Neural cell (in vitro differentiated cells): ENCODE data around the gene XCR1. TPM values are rescaled to one million over a fixed set of nuclear protein-coding genes. Genes with fewer than 3 reads are reported as not detected.

Experiments used
- H2AFZ ChIP-seq: fragments of 200-600, 300-800 bp; sonication (generic), shearing (Covaris generic); 2 replicates; pipeline ENCODE4 v1.6.0; 2014; ENCODE audit warnings: low read depth, mild to moderate bottlenecking, antibody characterized with exemption, low read length, moderate library complexity
- H3F3A ChIP-seq: fragments of 200-600 bp; shearing (Covaris generic); 2 replicates; pipeline ENCODE4 v1.6.1; 2016; ENCODE audit warnings: mild to moderate bottlenecking, moderate library complexity, mixed read lengths, antibody characterized with exemption, low read length; ENCODE audit not compliant: insufficient read depth, poor library complexity, severe bottlenecking
- H3K27ac ChIP-seq: fragments of 200-600, 300-800 bp; sonication (generic), shearing (Covaris generic); 2 replicates; pipeline ENCODE4 v1.5.1; 2014; ENCODE audit warnings: mild to moderate bottlenecking, low read length, moderate library complexity
- H3K27me3 ChIP-seq: fragments of 300-800, 200-600 bp; sonication (generic), shearing (Covaris generic); 2 replicates; pipeline ENCODE4 v1.6.0; 2014; ENCODE audit warnings: mild to moderate bottlenecking, low read depth, low read length, moderate library complexity; ENCODE audit not compliant: insufficient read depth
- H3K36me3 ChIP-seq: fragments of 300-800, 200-600 bp; sonication (generic), shearing (Covaris generic); 2 replicates; pipeline ENCODE4 v1.5.1; 2014; ENCODE audit warnings: mild to moderate bottlenecking, antibody characterized with exemption, low read length, moderate library complexity; ENCODE audit not compliant: insufficient read depth
- H3K4me2 ChIP-seq: fragments of 300-800, 200-600 bp; sonication (generic), shearing (Covaris generic); 2 replicates; pipeline ENCODE4 v1.6.0; 2014; ENCODE audit warnings: mild to moderate bottlenecking, low read length
- H3K4me3 ChIP-seq: fragments of 300-800, 200-600 bp; sonication (generic), shearing (Covaris generic); 2 replicates; pipeline ENCODE4 v1.5.1; 2014; ENCODE audit warnings: mild to moderate bottlenecking, low read length, moderate library complexity
- H3K79me2 ChIP-seq: fragments of 200-600 bp; shearing (Covaris generic); replicated peaks from 2 replicates; pipeline ENCODE4 v1.6.0; 2014; ENCODE audit warnings: mild to moderate bottlenecking, low read length, moderate library complexity; ENCODE audit not compliant: insufficient read depth
- H3K9ac ChIP-seq: fragments of 300-800, 200-600 bp; sonication (generic), shearing (Covaris generic); 2 replicates; pipeline ENCODE4 v1.6.1; 2016; ENCODE audit warnings: mild to moderate bottlenecking, low read length, mixed read lengths
- H3K9me2 ChIP-seq: fragments of 200-600 bp; shearing (Covaris generic); 2 replicates; pipeline ENCODE4 v1.6.1; 2016; ENCODE audit warnings: mild to moderate bottlenecking, low read length, mixed read lengths; ENCODE audit not compliant: insufficient read depth
- H3K9me3 ChIP-seq: fragments of 200-600, 300-800 bp; sonication (generic), shearing (Covaris generic); 2 replicates; pipeline ENCODE4 v1.6.1; 2016; ENCODE audit warnings: mild to moderate bottlenecking, mixed run types, low read length, moderate library complexity, mixed read lengths
- H4K20me1 ChIP-seq: fragments of 200-600 bp; shearing (Covaris generic); 2 replicates; pipeline ENCODE4 v1.6.1; 2016; ENCODE audit warnings: mild to moderate bottlenecking, mixed run types; ENCODE audit not compliant: insufficient read depth
- EP300 ChIP-seq: fragments of 450-650 bp; conservative IDR thresholded peaks from 2 replicates; pipeline ENCODE4 v1.6.1; 2014; ENCODE audit warnings: antibody characterized with exemption, mild to moderate bottlenecking, moderate library complexity; ENCODE audit not compliant: poor library complexity, severe bottlenecking
- EZH2 ChIP-seq: fragments of 200-600, 300-800 bp; shearing (Covaris generic), sonication (generic); IDR thresholded peaks from 2 replicates; pipeline ENCODE4 v1.6.1; 2014; ENCODE audit warnings: antibody characterized with exemption, low read length, borderline replicate concordance, mild to moderate bottlenecking; ENCODE audit not compliant: insufficient read depth, poor library complexity, severe bottlenecking
- MXI1 ChIP-seq: fragments of 450-650 bp; conservative IDR thresholded peaks from 2 replicates; pipeline ENCODE4 v1.6.1; 2014; ENCODE audit warnings: antibody characterized with exemption, mild to moderate bottlenecking; ENCODE audit not compliant: poor library complexity, severe bottlenecking
- POLR2AphosphoS5 ChIP-seq: IDR thresholded peaks from 2 replicates; pipeline ENCODE4 v1.6.1; 2012
- RAD21 ChIP-seq: fragments of 450-650 bp; conservative IDR thresholded peaks from 2 replicates; pipeline ENCODE4 v1.6.1; 2014; ENCODE audit warnings: antibody characterized with exemption, mild to moderate bottlenecking, moderate library complexity
- REST ChIP-seq: IDR thresholded peaks from 2 replicates; pipeline ENCODE4 v1.6.1; 2012; ENCODE audit warnings: borderline replicate concordance
- SMC3 ChIP-seq: fragments of 450-650 bp; conservative IDR thresholded peaks from 2 replicates; pipeline ENCODE4 v1.6.1; 2014; ENCODE audit warnings: antibody characterized with exemption, mild to moderate bottlenecking, moderate library complexity; ENCODE audit not compliant: poor library complexity
- TAF1 ChIP-seq: IDR thresholded peaks from 2 replicates; pipeline ENCODE4 v1.6.1; 2012; ENCODE audit warnings: low read depth
- polyA plus RNA-seq: library from polyadenylated mRNA; depleted of rRNA; stranded (reverse); fragments of >200 nt; gene quantifications from 2 replicates; pipeline ENCODE4 v1.2.3, GENCODE V29; 2014
- TF ChIP-seq, protein P1 (sequence below): fragments of 450-650 bp; IDR thresholded peaks from 2 replicates; pipeline ENCODE4 v1.5.1; 2014; ENCODE audit warnings: antibody characterized with exemption, mild to moderate bottlenecking, moderate library complexity; ENCODE audit not compliant: poor library complexity, severe bottlenecking

The XCR1 gene
- polyA plus RNA-seq, 1 donor from 2014 or later: not detected

- H3K4me3 ChIP-seq: no peak overlapping the region
- H3F3A ChIP-seq: no peaks in the 10 kb centered on the region
- no peaks in the 10 kb centered on the region for H3K9me3 ChIP-seq
- no peaks in the 10 kb centered on the region for H3K79me2 ChIP-seq
- no peaks in the 10 kb centered on the region for H3K36me3 ChIP-seq
- H2AFZ ChIP-seq: no peak overlapping the region
- TF ChIP-seq TAF1 (no peak), EP300 (no peak), REST (no peak), POLR2AphosphoS5 (no peak), SMC3 (no peak), EZH2 (no peak), RAD21 (no peak), MXI1 (no peak)
- TF ChIP-seq, protein P1, sequence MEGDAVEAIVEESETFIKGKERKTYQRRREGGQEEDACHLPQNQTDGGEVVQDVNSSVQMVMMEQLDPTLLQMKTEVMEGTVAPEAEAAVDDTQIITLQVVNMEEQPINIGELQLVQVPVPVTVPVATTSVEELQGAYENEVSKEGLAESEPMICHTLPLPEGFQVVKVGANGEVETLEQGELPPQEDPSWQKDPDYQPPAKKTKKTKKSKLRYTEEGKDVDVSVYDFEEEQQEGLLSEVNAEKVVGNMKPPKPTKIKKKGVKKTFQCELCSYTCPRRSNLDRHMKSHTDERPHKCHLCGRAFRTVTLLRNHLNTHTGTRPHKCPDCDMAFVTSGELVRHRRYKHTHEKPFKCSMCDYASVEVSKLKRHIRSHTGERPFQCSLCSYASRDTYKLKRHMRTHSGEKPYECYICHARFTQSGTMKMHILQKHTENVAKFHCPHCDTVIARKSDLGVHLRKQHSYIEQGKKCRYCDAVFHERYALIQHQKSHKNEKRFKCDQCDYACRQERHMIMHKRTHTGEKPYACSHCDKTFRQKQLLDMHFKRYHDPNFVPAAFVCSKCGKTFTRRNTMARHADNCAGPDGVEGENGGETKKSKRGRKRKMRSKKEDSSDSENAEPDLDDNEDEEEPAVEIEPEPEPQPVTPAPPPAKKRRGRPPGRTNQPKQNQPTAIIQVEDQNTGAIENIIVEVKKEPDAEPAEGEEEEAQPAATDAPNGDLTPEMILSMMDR: no peak
- no peak overlapping the region for H3K27ac ChIP-seq
- H3K27me3 ChIP-seq: no peaks in the 10 kb centered on the region
- no peaks in the 10 kb centered on the region for H3K9me2 ChIP-seq
- no peak overlapping the region for H3K9ac ChIP-seq
- no peak overlapping the region for H3K4me2 ChIP-seq
- H4K20me1 ChIP-seq: no peaks in the 10 kb centered on the region
Measured at GRCh38 chr3:46013316-46014094, 13.8 kb downstream of the XCR1 start.

GRCh38 chr3:46012246-46012645 is 15.0 kb downstream of the XCR1 start:
- H3K4me2 ChIP-seq: no peak overlapping the region
- no peaks in the 10 kb centered on the region for H3K79me2 ChIP-seq
- no peak overlapping the region for H2AFZ ChIP-seq
- no peaks in the 10 kb centered on the region for H3F3A ChIP-seq
- H3K9me3 ChIP-seq: no peaks in the 10 kb centered on the region
- H3K27ac ChIP-seq: no peak overlapping the region
- no peak for TF ChIP-seq EZH2
- no peak for TF ChIP-seq EP300
- no peak for TF ChIP-seq MXI1
- TF ChIP-seq TAF1: no peak
- no peak for TF ChIP-seq REST
- TF ChIP-seq, protein P1: no peak
- TF ChIP-seq SMC3: no peak
- TF ChIP-seq POLR2AphosphoS5: no peak
- TF ChIP-seq RAD21: no peak
- H3K27me3 ChIP-seq: no peaks in the 10 kb centered on the region
- H4K20me1 ChIP-seq: no peaks in the 10 kb centered on the region
- H3K4me3 ChIP-seq: no peak overlapping the region
- H3K36me3 ChIP-seq: no peaks in the 10 kb centered on the region
- H3K9me2 ChIP-seq: no peaks in the 10 kb centered on the region
- H3K9ac ChIP-seq: no peak overlapping the region
